ENCODE results near the gene CAV3.

Gene CAV3

DNA sequence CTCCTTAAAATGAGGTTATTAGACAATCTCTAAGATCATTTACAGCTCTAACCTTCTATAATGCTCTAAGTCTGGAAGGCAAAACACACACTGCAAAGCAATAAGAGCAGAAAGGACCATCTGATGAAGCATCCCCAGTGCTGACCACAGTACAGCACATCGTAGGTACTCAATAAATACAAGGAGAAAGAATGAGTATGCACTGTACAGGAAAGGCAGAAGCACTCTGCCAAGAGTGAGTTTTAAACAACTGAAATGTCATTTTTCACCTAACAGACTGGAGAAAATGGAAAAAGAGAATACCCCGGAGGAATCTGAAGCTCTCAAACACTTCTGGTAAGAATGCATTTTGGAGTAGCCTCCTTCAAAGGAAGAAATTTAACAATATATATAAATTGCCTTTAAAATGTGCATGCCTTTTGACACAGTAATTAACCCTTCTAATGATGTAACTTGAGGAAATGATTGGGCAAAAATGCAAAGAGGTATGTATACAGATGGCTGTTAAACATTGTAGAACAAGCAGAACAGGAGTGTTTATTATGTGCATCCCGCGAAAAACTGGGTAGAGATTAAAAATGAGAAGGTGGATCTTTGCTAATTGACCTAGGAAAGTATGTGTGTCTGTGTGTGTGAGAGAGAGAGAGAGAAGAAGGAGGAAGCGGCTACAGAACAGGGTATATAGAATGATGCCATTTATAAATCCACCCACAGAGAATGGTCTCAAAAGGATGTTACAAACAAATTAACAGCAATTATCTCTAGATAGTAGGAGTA is 43.8 kb downstream of the CAV3 start:
- FAIRE-seq (no peak), DNase-seq (ENCODE audit: insufficient read length, low spot score) (no peak)
- TF ChIP-seq, protein P1, sequence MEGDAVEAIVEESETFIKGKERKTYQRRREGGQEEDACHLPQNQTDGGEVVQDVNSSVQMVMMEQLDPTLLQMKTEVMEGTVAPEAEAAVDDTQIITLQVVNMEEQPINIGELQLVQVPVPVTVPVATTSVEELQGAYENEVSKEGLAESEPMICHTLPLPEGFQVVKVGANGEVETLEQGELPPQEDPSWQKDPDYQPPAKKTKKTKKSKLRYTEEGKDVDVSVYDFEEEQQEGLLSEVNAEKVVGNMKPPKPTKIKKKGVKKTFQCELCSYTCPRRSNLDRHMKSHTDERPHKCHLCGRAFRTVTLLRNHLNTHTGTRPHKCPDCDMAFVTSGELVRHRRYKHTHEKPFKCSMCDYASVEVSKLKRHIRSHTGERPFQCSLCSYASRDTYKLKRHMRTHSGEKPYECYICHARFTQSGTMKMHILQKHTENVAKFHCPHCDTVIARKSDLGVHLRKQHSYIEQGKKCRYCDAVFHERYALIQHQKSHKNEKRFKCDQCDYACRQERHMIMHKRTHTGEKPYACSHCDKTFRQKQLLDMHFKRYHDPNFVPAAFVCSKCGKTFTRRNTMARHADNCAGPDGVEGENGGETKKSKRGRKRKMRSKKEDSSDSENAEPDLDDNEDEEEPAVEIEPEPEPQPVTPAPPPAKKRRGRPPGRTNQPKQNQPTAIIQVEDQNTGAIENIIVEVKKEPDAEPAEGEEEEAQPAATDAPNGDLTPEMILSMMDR (IDR thresholded peaks at IDR 0.05; ENCODE audit: insufficient read depth, missing control alignments) = no peak

DNA sequence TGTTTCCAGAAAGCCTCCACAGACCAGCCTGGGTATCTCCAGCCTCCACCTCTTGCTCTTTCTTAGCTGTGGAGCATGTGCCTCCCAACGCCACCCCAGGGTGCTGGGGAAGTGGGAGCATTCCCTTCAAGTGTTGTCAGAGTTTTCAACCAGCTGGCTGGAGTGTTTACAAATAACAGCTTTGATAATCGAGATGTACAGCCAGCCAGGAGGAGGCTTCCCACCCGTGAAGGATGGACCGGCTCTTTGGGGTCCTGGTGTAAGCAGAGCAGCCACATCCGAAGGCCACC is 44.3 kb downstream of the CAV3 start:
- TF ChIP-seq, protein P1 (IDR thresholded peaks at IDR 0.05; ENCODE audit: insufficient read depth, missing control alignments) = no peak
- no peak for FAIRE-seq
- DNase-seq (ENCODE audit: insufficient read length, low spot score) = no peak

DNA sequence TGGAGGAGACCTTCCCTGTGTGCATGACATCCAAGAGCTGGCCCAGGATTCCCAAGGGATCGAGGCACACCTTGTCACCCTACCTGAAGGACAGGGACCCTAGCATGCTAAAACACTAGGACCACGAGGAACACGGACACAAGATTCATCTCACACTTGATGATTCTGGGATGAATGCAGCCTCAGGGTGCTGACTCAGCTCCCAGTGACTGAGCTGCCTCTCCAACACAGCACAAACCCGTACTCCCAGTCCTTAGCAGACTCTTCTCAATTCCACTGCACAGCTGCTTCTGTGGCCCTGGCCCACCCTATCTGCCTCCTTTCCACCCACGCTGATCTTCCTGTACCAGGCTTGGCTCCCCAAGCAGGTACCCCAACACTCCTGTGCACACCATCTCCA is 44.9 kb downstream of the CAV3 start:
- FAIRE-seq = no peak
- TF ChIP-seq, protein P1 (IDR thresholded peaks at IDR 0.05; ENCODE audit: insufficient read depth, missing control alignments) = no peak
- DNase-seq (ENCODE audit: insufficient read length, low spot score) = no peak

DNA sequence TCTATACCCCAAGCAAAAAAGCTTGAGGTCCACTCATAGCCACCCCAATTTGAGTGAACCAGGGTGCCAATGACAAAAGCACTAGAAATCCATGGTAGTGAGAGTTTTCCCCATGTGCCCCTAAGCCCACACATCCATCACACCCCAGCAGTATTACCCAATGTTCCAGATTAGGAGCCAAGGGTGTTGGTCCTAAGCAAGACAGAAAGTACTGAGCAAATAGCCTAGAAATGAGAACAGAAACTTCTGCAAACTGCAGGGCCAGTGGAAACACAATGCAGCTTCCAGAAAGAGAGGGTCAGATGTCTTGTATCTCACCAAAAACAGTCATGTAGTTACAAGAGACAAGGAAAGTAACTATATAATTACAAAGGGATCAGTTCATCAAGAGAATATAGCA is 46.7 kb downstream of the CAV3 start:
- FAIRE-seq (no peak), DNase-seq (ENCODE audit: insufficient read length, low spot score) (no peak)
- TF ChIP-seq, protein P1 (IDR thresholded peaks at IDR 0.05; ENCODE audit: insufficient read depth, missing control alignments) = no peak

DNA sequence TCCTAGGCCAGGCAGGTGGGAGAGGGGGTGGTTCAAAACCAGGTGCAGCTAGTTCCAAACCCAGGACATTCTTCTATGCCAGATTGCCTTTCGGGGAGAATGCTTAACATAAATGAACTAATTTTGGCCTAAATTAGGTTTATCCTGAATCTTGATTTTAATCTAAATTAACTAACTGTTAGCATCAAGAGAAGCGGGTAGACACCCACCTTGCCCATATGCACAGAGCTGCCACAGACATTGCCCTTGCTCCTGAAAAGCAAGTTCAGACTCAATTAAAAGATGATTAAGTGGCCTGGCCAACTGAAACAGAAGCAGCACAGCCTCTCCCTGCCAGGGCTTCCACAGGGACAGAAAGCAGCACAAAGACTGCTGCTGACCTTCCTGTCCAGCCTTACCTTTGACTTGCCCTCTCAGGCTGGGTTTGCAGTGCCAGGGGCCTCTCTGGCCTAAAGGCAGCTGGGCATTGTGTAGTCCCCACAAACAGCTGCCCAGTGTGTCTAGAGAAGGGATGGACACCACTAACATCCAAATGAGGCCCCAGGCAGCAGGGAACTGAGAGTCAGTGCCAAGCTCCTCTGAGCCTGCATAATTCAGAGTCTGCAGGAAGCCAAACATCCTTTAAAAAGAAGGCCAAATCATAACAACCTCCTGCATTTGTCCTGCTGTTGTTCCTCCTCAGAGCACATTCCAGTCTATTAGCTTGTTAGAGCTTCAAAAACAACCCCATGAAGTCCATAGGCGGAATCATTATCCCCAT is 51.3 kb downstream of the CAV3 start:
- TF ChIP-seq, protein P1 (IDR thresholded peaks at IDR 0.05; ENCODE audit: insufficient read depth, missing control alignments) = no peak
- no peak for FAIRE-seq

DNA sequence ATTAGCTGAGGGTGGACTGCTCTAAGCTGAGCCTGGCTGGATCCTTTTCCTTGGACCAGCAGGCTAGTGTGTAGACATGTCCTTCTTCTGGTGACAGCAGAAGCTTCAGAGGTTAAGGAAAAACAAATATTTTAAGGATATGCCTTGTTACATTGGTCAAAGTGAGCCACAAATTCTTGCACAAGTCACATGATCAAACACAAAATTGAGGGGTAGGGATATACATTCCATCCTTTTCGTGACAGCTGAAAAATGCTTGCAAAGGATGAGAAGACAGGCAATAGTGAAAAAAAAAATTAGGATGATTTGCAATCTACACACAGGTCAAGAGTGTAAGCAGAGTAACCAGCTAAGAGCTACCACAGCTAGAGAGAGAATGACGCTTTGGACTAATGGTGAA is 56.9 kb downstream of the CAV3 start:
- TF ChIP-seq, protein P1 (IDR thresholded peaks at IDR 0.05; ENCODE audit: insufficient read depth, missing control alignments) = no peak
- FAIRE-seq (no peak), DNase-seq (ENCODE audit: insufficient read length, low spot score) (no peak)

More for the DNA sequence above, 51.3 kb downstream of the CAV3 start:
- no peak for DNase-seq (ENCODE audit: insufficient read length, low spot score)

DNA sequence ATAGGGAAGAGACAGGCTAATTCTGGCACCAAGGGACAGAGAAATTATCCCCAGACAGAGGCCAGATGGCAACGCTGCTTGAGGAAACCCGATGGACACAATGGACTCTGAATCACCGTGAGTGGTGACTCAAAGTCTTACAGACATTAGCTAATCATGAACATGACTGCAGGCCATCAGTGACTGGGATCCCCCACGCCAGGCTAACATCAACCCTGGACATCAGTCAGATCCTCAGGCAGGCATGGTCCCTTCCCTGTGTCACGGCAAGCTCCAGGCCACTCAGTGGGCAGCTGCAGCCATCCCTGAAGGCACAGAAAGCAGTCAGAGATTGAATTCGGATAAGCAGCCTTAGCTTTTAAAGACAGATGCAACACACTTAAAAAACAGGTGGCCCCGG is 59.6 kb downstream of the CAV3 start:
- DNase-seq (ENCODE audit: insufficient read length, low spot score) (no peak), FAIRE-seq (no peak)
- TF ChIP-seq, protein P1 (IDR thresholded peaks at IDR 0.05; ENCODE audit: insufficient read depth, missing control alignments) = no peak

All from D721Med (cell line).